ENCODE results near the gene CD320. TPM values are rescaled to one million over a fixed set of nuclear protein-coding genes. Genes with fewer than 3 reads are reported as not detected.
A peak's percentile ranks its signal among the peaks of the same experiment; 100 is the strongest.

Gene CD320
- total and polyA plus RNA-seq, 10 of the 15 experiments (the other 5 are each of a cell fraction or from before 2014, with no cell fraction given), result 1.1 to 134 (median 46.5) TPM

GRCh38 chr19:8336072-8336569, 28.0 kb upstream of the CD320 start:
- Histone ChIP-seq H3K9ac (ENCODE audit: control insufficient read depth, insufficient read depth, low read length) (no peak overlapping the region), H3K4me1 (ENCODE audit: control insufficient read depth, insufficient read depth, low read length) (peaks cover 2% of the 10 kb centered on the region; the same call in 1 of the 2 replicates), H3K79me2 (ENCODE audit: control insufficient read depth, insufficient read depth, low read length) (no peaks in the 10 kb centered on the region), H2AFZ (ENCODE audit: control insufficient read depth, low read depth, low read length) (peak overlapping the region; percentile 15; the same call in 1 of the 2 replicates), H3K4me3 (no peak overlapping the region), H3K27me3 (replicated peaks in 1 of 2; ENCODE audit: control insufficient read depth in 2 of 2, insufficient read depth in 2 of 2, low read length in 1 of 2) (peaks cover 2 to 5% of the 10 kb centered on the region in 2 experiments; a peak in 3 of 4 replicates), H4K20me1 (ENCODE audit: control insufficient read depth, insufficient read depth) (no peaks in the 10 kb centered on the region), H3K9me3 (replicated peaks; ENCODE audit: control insufficient read depth, insufficient read depth, low read length) (no peaks in the 10 kb centered on the region), H3K4me2 (ENCODE audit: control insufficient read depth, insufficient read depth) (peak overlapping the region; percentile 50), H3K27ac (ENCODE audit: control insufficient read depth, insufficient read depth) (no peak overlapping the region), H3K36me3 (ENCODE audit: control insufficient read depth in 2 of 2, insufficient read depth in 2 of 2, low read length in 1 of 2) (no peaks in the 10 kb centered on the region)
- WGBS (ENCODE audit: insufficient coverage, insufficient replicate concordance, low lambda C conversion rate, missing lambda C conversion rate), result 2% methylated on average over 27 of the region's 27 CpGs
- ChIA-PET POLR2A (no interaction called here), SMC1A (ENCODE audit: uncharacterized antibody, unreplicated experiment) (interaction anchor here (1.4 kb wide), 1 partner anchor 12 kb away, joined by 3 read pairs; no protein-coding TSS in a partner anchor), RAD21 (ENCODE audit: unreplicated experiment) (no interaction called here), CTCF (interaction anchor here (0.9 to 1.3 kb wide), 2 partner anchors 12 to 13 kb away, joined by 3 to 4 read pairs; no protein-coding TSS in a partner anchor)
- in situ Hi-C loops (cut with MboI) (no loop called here), intact Hi-C loops (cut with micrococcal nuclease; ENCODE audit: unreplicated experiment) (no loop called here)
- BruUV-seq (replicated peaks), result no TSS peak
- DNase-seq (ENCODE audit: low read depth, low spot score), result no peak
- no peak for ATAC-seq
- FAIRE-seq, result no peak
- TF ChIP-seq CEBPB (IDR thresholded peaks at IDR 0.05; ENCODE audit: borderline replicate concordance in 1 of 2, low read depth in 2 of 2, low read length in 2 of 2) (no peak), NRF1 (conservative IDR thresholded peaks at IDR 0.05; ENCODE audit: low read depth, low read length) (no peak), ZNF217 (IDR thresholded peaks at IDR 0.05) (no peak), MYC (IDR thresholded peaks at IDR 0.05; ENCODE audit: insufficient read depth, insufficient read length, insufficient replicate concordance, low read length, severe bottlenecking) (no peak)

GRCh38 chr19:8335343-8336071, 27.3 kb upstream of the CD320 start:
- Histone ChIP-seq H3K9ac (ENCODE audit: control insufficient read depth, insufficient read depth, low read length) (no peak overlapping the region), H3K9me3 (replicated peaks; ENCODE audit: control insufficient read depth, insufficient read depth, low read length) (no peaks in the 10 kb centered on the region), H3K27ac (ENCODE audit: control insufficient read depth, insufficient read depth) (no peak overlapping the region), H3K27me3 (replicated peaks in 1 of 2; ENCODE audit: control insufficient read depth in 2 of 2, insufficient read depth in 2 of 2, low read length in 1 of 2) (peaks cover 2 to 5% of the 10 kb centered on the region in 2 experiments; a peak in 3 of 4 replicates), H3K4me1 (ENCODE audit: control insufficient read depth, insufficient read depth, low read length) (peaks cover 2% of the 10 kb centered on the region; the same call in 1 of the 2 replicates), H4K20me1 (ENCODE audit: control insufficient read depth, insufficient read depth) (no peaks in the 10 kb centered on the region), H3K79me2 (ENCODE audit: control insufficient read depth, insufficient read depth, low read length) (no peaks in the 10 kb centered on the region), H3K4me2 (ENCODE audit: control insufficient read depth, insufficient read depth) (peak overlapping the region; percentile 71), H3K4me3 (peak overlapping the region; percentile 16; the same call in 1 of the 2 replicates), H3K36me3 (ENCODE audit: control insufficient read depth in 2 of 2, insufficient read depth in 2 of 2, low read length in 1 of 2) (no peaks in the 10 kb centered on the region), H2AFZ (ENCODE audit: control insufficient read depth, low read depth, low read length) (peak overlapping the region; percentile 39)
- CTCF ChIA-PET, result interaction anchor here (0.5 to 1.3 kb wide), 2 partner anchors 13 to 63 kb away, joined by 3 to 4 read pairs; no protein-coding TSS in a partner anchor
- FAIRE-seq (no peak), ATAC-seq (peak; percentile 67), DNase-seq (ENCODE audit: low read depth, low spot score) (no peak)
- SMC1A ChIA-PET (ENCODE audit: uncharacterized antibody, unreplicated experiment), result interaction anchor here (1.4 kb wide), 1 partner anchor 13 kb away, joined by 3 read pairs; no protein-coding TSS in a partner anchor
- intact Hi-C loops (cut with micrococcal nuclease; ENCODE audit: unreplicated experiment) (no loop called here), in situ Hi-C loops (cut with MboI) (no loop called here)
- TF ChIP-seq, protein P1, sequence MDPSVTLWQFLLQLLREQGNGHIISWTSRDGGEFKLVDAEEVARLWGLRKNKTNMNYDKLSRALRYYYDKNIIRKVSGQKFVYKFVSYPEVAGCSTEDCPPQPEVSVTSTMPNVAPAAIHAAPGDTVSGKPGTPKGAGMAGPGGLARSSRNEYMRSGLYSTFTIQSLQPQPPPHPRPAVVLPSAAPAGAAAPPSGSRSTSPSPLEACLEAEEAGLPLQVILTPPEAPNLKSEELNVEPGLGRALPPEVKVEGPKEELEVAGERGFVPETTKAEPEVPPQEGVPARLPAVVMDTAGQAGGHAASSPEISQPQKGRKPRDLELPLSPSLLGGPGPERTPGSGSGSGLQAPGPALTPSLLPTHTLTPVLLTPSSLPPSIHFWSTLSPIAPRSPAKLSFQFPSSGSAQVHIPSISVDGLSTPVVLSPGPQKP (IDR thresholded peaks at IDR 0.05; ENCODE audit: low read depth, low read length), result no peak
- TF ChIP-seq HDAC6 (IDR thresholded peaks at IDR 0.05; ENCODE audit: unreplicated experiment), result peak; percentile 69
- peak in 2 of 3 experiments; percentile 10 to 38; a peak in 2 of 6 replicates for TF ChIP-seq CTCF (IDR thresholded peaks at IDR 0.05 in 2 of 3, conservative IDR thresholded peaks at IDR 0.05 in 1 of 3; ENCODE audit: control insufficient read depth in 2 of 3, extremely low read depth in 1 of 3, insufficient read depth in 1 of 3, low read depth in 3 of 3, low read length in 3 of 3)
- 6% methylated on average over 53 of the region's 79 CpGs for WGBS (ENCODE audit: insufficient coverage, insufficient replicate concordance, low lambda C conversion rate, missing lambda C conversion rate)
- no TSS peak for BruUV-seq (replicated peaks)
- POLR2A ChIA-PET, result no interaction called here
- RAD21 ChIA-PET (ENCODE audit: unreplicated experiment), result no interaction called here
